Endothelial cell of umbilical vein (primary cell): ENCODE results near the gene GREB1. TPM values are rescaled to one million over a fixed set of nuclear protein-coding genes. Genes with fewer than 3 reads are reported as not detected.

ENCODE experiments used
- BruUV-seq: library from RNA; stranded (reverse); fragments of 400-500 nt; replicated peaks from 2 replicates; lab custom pipeline; 2021; lab: Mats Ljungman, UMichigan
- CTCF ChIA-PET: fragments of 300-600, 350-600 bp; sonication (Branson Sonifier 250); formaldehyde crosslinking; loops from one replicate; lab custom pipeline; 2021; ENCODE audit warnings: antibody characterized with exemption, inconsistent platforms; lab: Charles Lee
- POLR2A ChIA-PET: fragments of 300-600, 350-600 bp; sonication (Branson Sonifier 250); formaldehyde crosslinking; loops from one replicate; lab custom pipeline; 2021; ENCODE audit warnings: antibody characterized with exemption, inconsistent platforms; lab: Charles Lee
- DNase-seq: peaks from one replicate; pipeline ENCODE4 v3.0.0-alpha.2; 2011; ENCODE audit warnings: low read depth, low spot score
- FAIRE-seq: peaks from 2 replicates; lab custom pipeline; 2011; peaks lifted over from hg19 to GRCh38; lab: Jason Lieb, UNC
- H2AFZ ChIP-seq: 2 replicates; pipeline ENCODE4 v1.6.0; 2012; ENCODE audit warnings: low read depth, low read length, control low read depth, inconsistent platforms
- H3K27ac ChIP-seq: 2 replicates; pipeline ENCODE4 v1.5.1; 2011; ENCODE audit warnings: low read depth, mild to moderate bottlenecking, control low read depth, low read length, moderate library complexity; ENCODE audit not compliant: insufficient read depth
- H3K27me3 ChIP-seq, 2 experiments: 2 replicates each; pipeline versions ENCODE4 v1.6.0 to v1.6.1; 2011; ENCODE audit warnings: low read length in 2 of 2, mixed read lengths in 1 of 2; ENCODE audit not compliant: control insufficient read depth in 2 of 2, insufficient read depth in 2 of 2
- H3K36me3 ChIP-seq, 2 experiments: 2 replicates in 1 of 2; 3 replicates in 1 of 2; pipeline ENCODE4 v1.5.1; 2011; ENCODE audit warnings: low read length in 2 of 2, mild to moderate bottlenecking in 1 of 2, moderate library complexity in 1 of 2; ENCODE audit not compliant: control insufficient read depth in 2 of 2, insufficient read depth in 2 of 2; ENCODE audit errors: extremely low read depth in 1 of 2
- H3K4me1 ChIP-seq: 3 replicates; pipeline ENCODE4 v1.5.1; 2011; ENCODE audit warnings: mild to moderate bottlenecking, low read length; ENCODE audit not compliant: control insufficient read depth, insufficient read depth; ENCODE audit errors: extremely low read depth
- H3K4me2 ChIP-seq: 2 replicates; pipeline ENCODE4 v1.6.1; 2011; ENCODE audit warnings: low read length, control low read depth, mixed read lengths; ENCODE audit not compliant: insufficient read depth
- H3K4me3 ChIP-seq, 3 experiments: fragments of 200-600 bp in 1 of 3; sonication (generic), shearing (Covaris generic) in 1 of 3; replicated peaks in 1 of 3; 2 replicates each; pipeline ENCODE4 v1.5.1; 2011 to 2016; ENCODE audit warnings: control low read depth in 3 of 3, low read length in 3 of 3, mild to moderate bottlenecking in 2 of 3, inconsistent platforms in 1 of 3, low read depth in 1 of 3, moderate library complexity in 1 of 3; ENCODE audit not compliant: insufficient read depth in 1 of 3
- H3K79me2 ChIP-seq: 2 replicates; pipeline ENCODE4 v1.6.0; 2012; ENCODE audit warnings: low read length, inconsistent platforms; ENCODE audit not compliant: control insufficient read depth, insufficient read depth
- H3K9ac ChIP-seq: replicated peaks from 2 replicates; pipeline ENCODE3; 2011; ENCODE audit warnings: low read length, control low read depth; ENCODE audit not compliant: insufficient read depth; ENCODE audit errors: extremely low read depth
- H3K9me1 ChIP-seq: replicated peaks from 3 replicates; pipeline ENCODE4 v1.6.0; 2011; ENCODE audit warnings: mild to moderate bottlenecking, low read length; ENCODE audit not compliant: control insufficient read depth, insufficient read depth; ENCODE audit errors: extremely low read depth
- H3K9me3 ChIP-seq: replicated peaks from 2 replicates; pipeline ENCODE4 v1.5.1; 2012; ENCODE audit warnings: low read length, inconsistent platforms; ENCODE audit not compliant: control insufficient read depth, insufficient read depth
- H4K20me1 ChIP-seq: replicated peaks from 2 replicates; pipeline ENCODE3; 2011; ENCODE audit warnings: mild to moderate bottlenecking, low read length; ENCODE audit not compliant: control insufficient read depth, insufficient read depth; ENCODE audit errors: extremely low read depth
- EZH2 ChIP-seq: IDR thresholded peaks from 2 replicates; pipeline ENCODE4 v1.6.1; 2012; ENCODE audit warnings: borderline replicate concordance, low read depth, mild to moderate bottlenecking, moderate library complexity, low read length, inconsistent platforms; ENCODE audit not compliant: severe bottlenecking
- FOS ChIP-seq: IDR thresholded peaks from 2 replicates; pipeline ENCODE4 v1.6.1; 2011; ENCODE audit warnings: mild to moderate bottlenecking, low read length, moderate library complexity, borderline replicate concordance; ENCODE audit not compliant: insufficient read depth
- GATA2 ChIP-seq: IDR thresholded peaks from 2 replicates; pipeline ENCODE4 v1.7.0; 2011; ENCODE audit warnings: low read depth, mild to moderate bottlenecking, moderate library complexity, mixed read lengths, low read length; ENCODE audit not compliant: insufficient read length, insufficient read depth
- JUN ChIP-seq: IDR thresholded peaks from 2 replicates; pipeline ENCODE4 v1.6.1; 2011; ENCODE audit warnings: borderline replicate concordance, low read depth; ENCODE audit not compliant: insufficient read length, insufficient read depth
- MYC ChIP-seq: IDR thresholded peaks from one replicate; pipeline ENCODE4 v1.6.1; 2011; ENCODE audit warnings: mild to moderate bottlenecking, low read depth, low read length
- POLR2A ChIP-seq: IDR thresholded peaks from 2 replicates; pipeline ENCODE4 v1.6.1; 2012; ENCODE audit warnings: low read depth, mild to moderate bottlenecking, control low read depth, low read length
- POLR2AphosphoS5 ChIP-seq: IDR thresholded peaks from 2 replicates; pipeline ENCODE4 v1.6.1; 2012; ENCODE audit warnings: low read depth, mild to moderate bottlenecking, control low read depth, low read length, moderate library complexity; ENCODE audit not compliant: insufficient read depth
- dilution Hi-C: fragments of 300-500 bp; cut with MboI; formaldehyde crosslinking; loops from one replicate; pipeline ENCODE4 v1.15.0; 2019; ENCODE audit warnings: low sequenced_read_pairs; ENCODE audit not compliant: extremely low pct_ligation_motif_present
- intact Hi-C: fragments of 100-400 bp; cut with micrococcal nuclease; formaldehyde crosslinking; loops from one replicate; pipeline ENCODE4 v1.10.0; 2022
- polyA plus RNA-seq, 4 experiments: library from polyadenylated mRNA; depleted of rRNA in 3 of 4; stranded (reverse) in 3 of 4; unstranded in 1 of 4; fragments of >200 nt; gene quantifications; 2 replicates each; pipeline versions ENCODE4 v1.2.1 to v1.2.3, GENCODE V29; 2011 to 2012; ENCODE audit warnings: missing spikeins in 1 of 4
- total RNA-seq: library from RNA; stranded (reverse); gene quantifications from 2 replicates; pipeline ENCODE4 v1.2.3, GENCODE V29; 2021
- TF ChIP-seq, protein P1 (sequence below): IDR thresholded peaks from 2 replicates; pipeline ENCODE4 v1.6.1; 2011; ENCODE audit not compliant: insufficient read depth, insufficient read length
- TF ChIP-seq, protein P2 (sequence below), 2 donors: IDR thresholded peaks; 1 replicate in 1 of 2; 2 replicates in 1 of 2; pipeline ENCODE4 v1.5.1; 2011; ENCODE audit warnings: low read length in 2 of 2, mild to moderate bottlenecking in 2 of 2, moderate library complexity in 2 of 2, control low read depth in 1 of 2, inconsistent platforms in 1 of 2, low read depth in 1 of 2; ENCODE audit not compliant: insufficient read depth in 1 of 2; ENCODE audit errors: extremely low read depth in 1 of 2

Gene GREB1
- total and polyA plus RNA-seq, 2 donors (not counting 3 experiments of a cell fraction or from before 2014, with no cell fraction given) = 0.17 to 0.58 TPM

DNA sequence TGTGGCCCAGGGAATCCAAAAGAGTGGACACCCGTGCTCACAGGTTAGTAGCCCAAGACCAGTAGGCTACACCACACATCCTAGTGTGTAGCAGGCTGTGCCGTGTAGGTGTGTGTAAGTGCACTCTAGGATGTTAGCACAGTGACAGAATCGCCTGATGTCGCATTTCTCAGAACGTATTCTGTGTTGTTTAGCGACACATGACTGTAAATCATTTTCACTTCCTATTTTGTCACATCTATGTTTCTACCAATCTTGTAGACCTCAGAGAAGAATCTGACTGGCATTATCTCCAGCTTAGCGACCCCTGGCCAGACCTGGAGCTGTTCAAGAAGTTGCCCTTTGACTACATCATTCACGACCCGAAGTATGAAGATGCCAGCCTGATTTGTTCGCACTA, 91.0 kb downstream of the GREB1 start:
- Histone ChIP-seq H3K4me1 (no peaks in the 10 kb centered on the region), H3K9me1 (no peaks in the 10 kb centered on the region), H3K79me2 (no peaks in the 10 kb centered on the region), H3K27ac (no peak overlapping the region), H3K9me3 (no peaks in the 10 kb centered on the region), H2AFZ (no peak overlapping the region), H3K9ac (no peak overlapping the region), H3K4me2 (no peak overlapping the region), H4K20me1 (no peaks in the 10 kb centered on the region), H3K4me3 (no peak overlapping the region), H3K36me3 (no peaks in the 10 kb centered on the region), H3K27me3 (no peaks in the 10 kb centered on the region)
- no TSS peak for BruUV-seq
- dilution Hi-C loops (no loop called here), intact Hi-C loops (no loop called here)
- CTCF ChIA-PET = no interaction called here
- DNase-seq (no peak), FAIRE-seq (no peak)
- POLR2A ChIA-PET = no interaction called here
- TF ChIP-seq FOS (no peak), EZH2 (no peak), GATA2 (no peak), POLR2A (no peak), POLR2AphosphoS5 (no peak), JUN (no peak), MYC (no peak)
- TF ChIP-seq, protein P1, sequence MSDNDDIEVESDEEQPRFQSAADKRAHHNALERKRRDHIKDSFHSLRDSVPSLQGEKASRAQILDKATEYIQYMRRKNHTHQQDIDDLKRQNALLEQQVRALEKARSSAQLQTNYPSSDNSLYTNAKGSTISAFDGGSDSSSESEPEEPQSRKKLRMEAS = no peak
- TF ChIP-seq, protein P2, sequence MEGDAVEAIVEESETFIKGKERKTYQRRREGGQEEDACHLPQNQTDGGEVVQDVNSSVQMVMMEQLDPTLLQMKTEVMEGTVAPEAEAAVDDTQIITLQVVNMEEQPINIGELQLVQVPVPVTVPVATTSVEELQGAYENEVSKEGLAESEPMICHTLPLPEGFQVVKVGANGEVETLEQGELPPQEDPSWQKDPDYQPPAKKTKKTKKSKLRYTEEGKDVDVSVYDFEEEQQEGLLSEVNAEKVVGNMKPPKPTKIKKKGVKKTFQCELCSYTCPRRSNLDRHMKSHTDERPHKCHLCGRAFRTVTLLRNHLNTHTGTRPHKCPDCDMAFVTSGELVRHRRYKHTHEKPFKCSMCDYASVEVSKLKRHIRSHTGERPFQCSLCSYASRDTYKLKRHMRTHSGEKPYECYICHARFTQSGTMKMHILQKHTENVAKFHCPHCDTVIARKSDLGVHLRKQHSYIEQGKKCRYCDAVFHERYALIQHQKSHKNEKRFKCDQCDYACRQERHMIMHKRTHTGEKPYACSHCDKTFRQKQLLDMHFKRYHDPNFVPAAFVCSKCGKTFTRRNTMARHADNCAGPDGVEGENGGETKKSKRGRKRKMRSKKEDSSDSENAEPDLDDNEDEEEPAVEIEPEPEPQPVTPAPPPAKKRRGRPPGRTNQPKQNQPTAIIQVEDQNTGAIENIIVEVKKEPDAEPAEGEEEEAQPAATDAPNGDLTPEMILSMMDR (IDR thresholded peaks at IDR 0.05; ENCODE audit: extremely low read depth in 1 of 2, insufficient read depth in 1 of 2, low read depth in 1 of 2, low read length in 2 of 2) = no peak
